GM19324 (cell line): ENCODE data around the gene OGFOD3.

ENCODE experiments used
- ATAC-seq: cut with Tn5 transposase; IDR thresholded peaks from one replicate; pipeline ENCODE4 v1.9.1; 2021; ENCODE audit warnings: mild to moderate bottlenecking, moderate library complexity; ENCODE audit not compliant: unreplicated experiment, low FRiP score

Gene OGFOD3

DNA sequence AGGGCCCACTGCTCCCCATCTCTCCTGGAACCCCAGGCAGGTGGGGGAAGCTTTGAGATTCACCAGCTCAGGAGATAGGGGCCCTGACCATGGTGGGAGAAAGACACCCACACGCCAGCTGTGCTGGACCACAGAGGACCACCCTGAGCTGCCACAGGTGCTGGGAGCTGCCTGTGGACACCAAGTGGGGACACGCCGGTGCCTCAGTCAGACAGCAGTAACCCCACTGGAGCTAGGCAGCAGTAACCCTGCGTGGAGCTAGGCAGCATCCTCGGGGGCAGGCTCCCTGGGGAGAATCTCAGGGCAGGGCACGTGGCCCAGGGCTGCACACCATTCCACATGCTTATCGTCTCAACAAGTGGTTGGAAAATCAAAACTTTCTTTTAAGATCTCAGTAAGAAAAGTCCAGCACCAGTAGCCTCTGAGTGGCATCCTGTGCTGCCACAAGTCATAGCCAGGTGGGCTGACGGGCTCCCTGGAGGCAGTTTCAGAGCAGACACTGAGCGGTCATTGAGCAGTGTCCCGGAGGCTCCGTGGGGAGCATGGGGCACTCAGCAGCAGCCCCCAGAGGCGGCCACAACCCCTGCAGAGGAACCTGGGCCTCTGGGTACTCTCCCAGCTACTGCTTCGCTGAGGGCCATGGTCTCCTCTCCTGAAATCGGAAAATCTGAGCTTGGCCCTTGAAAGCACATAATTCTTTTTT is 8.2 kb downstream of the OGFOD3 start:
- ATAC-seq: no peak

GRCh38 chr17:82408938-82409318 is 9.5 kb downstream of the OGFOD3 start:
- no peak for ATAC-seq

GRCh38 chr17:82408288-82408937 is 10.0 kb downstream of the OGFOD3 start:
- no peak for ATAC-seq

GRCh38 chr17:82407255-82407654 is 11.1 kb downstream of the OGFOD3 start:
- no peak for ATAC-seq

GRCh38 chr17:82406131-82406671 is 12.2 kb downstream of the OGFOD3 start:
- no peak for ATAC-seq

GRCh38 chr17:82405051-82405450 is 13.3 kb downstream of the OGFOD3 start:
- no peak for ATAC-seq

DNA sequence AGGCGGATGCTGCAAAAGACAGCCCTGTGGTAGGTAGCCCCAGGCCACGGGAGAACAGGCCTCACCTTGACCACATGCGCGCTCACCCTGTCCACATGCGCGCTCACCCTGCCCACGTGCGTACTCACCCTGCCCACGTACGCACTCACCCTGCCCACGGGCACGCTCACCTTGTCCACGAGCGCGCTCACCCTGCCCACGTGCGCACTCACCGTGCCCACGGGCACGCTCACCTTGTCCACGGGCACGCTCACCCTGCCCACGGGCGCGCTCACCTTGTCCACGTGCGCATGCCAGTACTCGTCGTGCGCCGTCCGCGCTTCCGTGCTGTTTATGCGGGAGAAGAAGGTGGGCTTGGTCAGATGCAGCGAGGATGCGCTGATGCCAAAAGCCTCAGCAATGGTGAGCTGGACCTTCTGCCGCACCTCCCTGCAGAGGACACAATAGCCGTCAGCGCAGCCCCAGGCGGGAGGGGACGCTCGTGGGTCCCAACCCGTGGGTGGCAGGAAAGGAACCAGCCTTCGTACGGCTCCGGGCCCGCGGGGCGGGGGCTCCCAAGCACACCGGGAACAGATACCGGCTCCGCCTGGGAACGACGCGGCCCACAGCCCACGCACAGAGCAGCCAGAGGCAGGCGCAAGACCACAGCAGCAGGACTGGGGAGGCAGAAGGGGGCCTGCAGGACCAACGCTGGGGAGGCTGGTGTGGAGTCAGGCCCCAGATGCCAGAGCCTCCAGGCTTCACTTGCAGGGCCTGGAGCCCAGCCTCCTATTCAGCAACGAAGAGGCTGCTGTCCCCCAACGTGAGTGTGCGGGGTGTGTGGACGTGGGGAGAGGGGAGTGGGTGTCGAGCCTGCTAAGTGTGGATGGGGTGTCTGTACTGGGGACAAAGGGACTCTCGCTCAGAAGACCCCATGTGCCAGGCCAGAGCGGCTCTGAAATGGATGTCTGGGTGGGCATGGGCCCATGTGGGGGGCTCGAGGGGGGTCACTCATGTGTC is 14.4 kb downstream of the OGFOD3 start:
- ATAC-seq: no peak

GRCh38 chr17:82402865-82403264 is 15.5 kb downstream of the OGFOD3 start:
- peak; percentile 71 for ATAC-seq

DNA sequence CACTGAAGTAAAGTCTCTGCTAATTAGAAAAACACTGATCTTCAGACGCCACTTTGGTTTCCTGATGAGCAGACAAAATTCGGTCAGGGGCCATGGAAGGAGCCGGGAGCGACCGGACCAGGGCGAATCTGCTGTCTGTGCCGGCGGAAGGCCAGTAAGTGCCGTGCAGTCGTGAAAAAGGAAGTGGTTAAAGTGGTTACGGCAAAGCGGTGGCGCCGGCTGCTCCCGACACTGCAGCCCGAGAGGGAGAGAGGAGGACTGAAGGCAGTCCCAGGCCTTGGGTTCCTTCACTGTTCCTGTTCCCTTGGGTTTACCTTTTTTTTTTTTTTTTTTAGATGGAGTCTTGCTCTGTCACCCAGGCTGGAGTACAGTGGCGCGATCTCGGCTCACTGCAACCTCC is 17.6 kb downstream of the OGFOD3 start:
- ATAC-seq: peak; percentile 42

- ATAC-seq: no peak
Measured at GRCh38 chr17:82400206-82400605, 18.2 kb downstream of the OGFOD3 start.

DNA sequence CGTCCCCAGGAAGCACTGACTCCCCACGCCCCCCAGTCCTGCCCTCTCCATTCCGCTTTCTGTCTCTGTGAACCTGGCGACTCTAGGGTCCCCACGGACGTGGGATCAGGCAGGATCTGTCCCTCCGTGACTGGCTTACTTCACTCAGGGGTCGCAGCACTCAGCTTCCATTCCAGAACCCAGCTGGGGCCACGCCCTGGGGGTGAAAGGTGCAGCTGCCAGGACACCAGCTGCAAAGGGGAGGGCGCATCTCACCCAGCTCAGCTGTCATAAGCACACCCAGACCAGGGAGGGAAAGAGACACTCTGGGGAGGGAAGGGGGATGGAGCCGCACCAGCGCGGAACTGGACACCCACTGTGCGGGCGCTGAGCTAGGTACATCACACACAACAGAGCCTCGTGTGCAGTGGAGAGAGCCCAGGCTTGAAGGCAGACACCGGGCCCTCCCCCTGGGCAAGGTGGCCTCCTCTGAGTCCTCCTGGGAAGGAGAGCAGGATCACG is 18.7 kb downstream of the OGFOD3 start:
- ATAC-seq: no peak

DNA sequence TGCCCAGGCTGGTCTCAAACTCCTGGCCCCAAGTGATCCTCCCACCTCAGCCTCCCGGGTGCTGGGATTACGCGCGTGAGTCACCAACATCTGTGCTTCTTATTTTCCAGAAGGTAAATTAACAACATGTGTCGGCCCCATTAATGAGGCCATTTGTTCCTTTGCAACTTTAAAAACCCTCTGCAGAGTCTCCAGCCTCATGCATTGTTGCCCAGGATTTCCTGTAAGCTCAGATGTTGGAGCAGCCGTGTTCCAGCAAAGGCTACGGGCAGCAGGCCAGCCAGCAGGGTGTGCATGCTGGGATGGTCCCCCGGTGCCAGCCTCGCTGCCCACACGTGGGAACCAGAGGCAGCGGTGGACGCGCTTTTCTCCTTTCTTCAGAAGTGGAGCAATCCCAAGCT is 19.3 kb downstream of the OGFOD3 start:
- ATAC-seq: no peak

- ATAC-seq: no peak
Measured at GRCh38 chr17:82397449-82398335, 20.7 kb downstream of the OGFOD3 start.

DNA sequence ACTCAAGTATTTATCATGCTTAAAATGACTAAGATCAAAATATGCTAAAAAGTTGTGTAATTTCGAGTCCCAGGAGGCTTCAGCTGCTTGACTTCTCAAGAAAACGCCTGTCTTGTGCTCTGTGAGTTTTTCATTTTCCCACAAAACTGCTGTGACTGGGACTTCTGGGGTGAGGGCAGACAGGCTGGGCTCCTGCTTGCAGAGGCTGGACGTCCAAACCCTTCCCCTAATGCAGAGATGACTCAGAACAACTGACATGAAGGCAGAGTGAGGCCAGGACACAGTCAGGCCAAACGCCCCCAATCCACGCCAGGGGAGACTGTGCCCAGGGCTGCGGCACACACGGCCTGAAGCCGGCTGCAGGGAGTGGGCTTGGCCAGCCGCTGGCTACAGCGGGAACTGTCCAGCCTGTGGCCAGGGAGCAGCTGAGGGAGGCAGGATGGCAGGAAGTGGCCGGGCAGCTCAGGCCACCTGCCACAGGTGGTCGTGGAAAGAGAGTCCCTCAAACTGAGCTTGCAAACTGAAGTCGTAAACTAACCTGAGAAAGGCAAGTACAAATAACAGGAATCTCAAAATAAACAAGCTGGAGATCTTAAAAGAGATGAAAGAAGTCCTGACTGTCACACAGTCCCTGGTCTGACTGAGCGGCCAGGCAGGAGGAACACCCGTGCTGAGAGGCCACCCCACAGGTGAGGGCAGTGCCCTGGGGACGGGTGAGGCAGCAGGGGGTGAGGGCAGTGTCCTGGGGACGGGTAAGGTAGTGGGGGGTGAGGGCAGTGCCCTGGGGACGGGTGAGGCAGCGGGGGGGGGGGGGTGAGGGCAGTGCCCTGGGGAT is 21.6 kb downstream of the OGFOD3 start:
- ATAC-seq: no peak

DNA sequence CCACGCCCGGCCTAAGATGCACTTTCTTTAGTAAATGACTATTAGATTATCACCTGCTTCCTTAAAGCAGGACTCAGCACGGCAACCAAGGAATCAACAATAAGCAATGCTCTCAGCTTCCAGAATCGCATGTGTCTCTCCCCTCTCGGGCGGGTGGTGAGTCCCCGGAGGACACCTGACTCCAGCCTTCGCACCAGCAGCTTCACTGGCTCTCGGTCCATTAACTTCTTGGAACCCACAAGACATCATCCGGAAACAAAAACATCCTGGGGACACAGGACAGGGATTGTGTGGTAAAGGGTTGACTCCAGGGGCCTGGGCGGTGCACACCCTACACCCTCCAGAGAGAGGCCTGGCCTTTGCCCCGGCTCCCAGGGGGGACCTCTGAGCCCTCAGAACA is 24.1 kb downstream of the OGFOD3 start:
- ATAC-seq: no peak

- no peak for ATAC-seq
Measured at GRCh38 chr17:82392941-82393340, 25.4 kb downstream of the OGFOD3 start.

GRCh38 chr17:82392209-82392920 is 26.0 kb downstream of the OGFOD3 start:
- no peak for ATAC-seq

- ATAC-seq: no peak
Measured at GRCh38 chr17:82391496-82392066, 26.8 kb downstream of the OGFOD3 start.
